ENCODE data around the gene SEPTIN2. TPM values are rescaled to one million over a fixed set of nuclear protein-coding genes. Genes with fewer than 3 reads are reported as not detected.

SEPTIN2 gene
- 438 and 487 TPM in 2 replicates for total RNA-seq

GRCh38 chr2:241315879-241316631, at the start of gene SEPTIN2:
Gene SEPTIN2 (plus strand): TSS chr2:241315925. CDS start chr2:241324233, 8,308 bp downstream.

DNA sequence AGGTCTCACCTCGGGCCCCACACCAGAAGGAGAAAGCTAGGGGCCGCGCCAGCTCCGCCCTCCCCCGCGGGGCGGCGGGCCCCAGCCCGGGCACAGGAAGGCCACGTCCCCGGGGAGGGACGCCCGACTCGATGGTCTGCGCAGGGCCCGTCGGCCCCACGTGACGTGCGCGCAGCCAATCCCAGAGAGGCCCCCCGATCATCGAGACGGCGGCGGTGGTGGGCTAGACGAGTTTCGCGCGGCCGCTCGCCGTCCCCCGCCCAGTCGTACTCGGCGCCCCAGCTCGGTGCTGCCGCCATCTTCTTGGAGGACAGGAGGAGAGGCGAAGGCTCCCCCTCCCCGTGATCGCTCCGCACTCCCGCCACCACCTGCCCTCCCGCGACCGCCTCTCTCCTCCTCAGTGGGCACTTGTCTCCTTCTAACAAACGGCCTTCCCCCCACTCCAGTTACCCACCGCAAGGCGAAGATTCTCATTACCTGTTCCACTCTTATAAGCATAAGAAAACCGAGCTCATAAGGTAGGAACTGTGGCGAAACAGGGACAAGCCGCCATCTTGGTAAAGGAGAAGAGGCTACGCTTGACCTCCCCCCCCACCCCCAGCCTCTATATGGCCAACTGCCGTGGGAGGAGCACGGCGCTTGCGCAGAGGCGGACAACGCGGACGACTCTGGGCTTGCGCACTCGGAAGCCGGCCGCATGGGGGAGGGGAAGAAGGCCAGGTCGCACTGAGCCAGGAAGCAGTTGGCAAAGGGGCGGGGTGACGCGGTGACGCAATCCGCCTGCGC, 439 bp upstream of the SEPTIN2 start, which contains the start of gene HDLBP:
TSS of gene HDLBP (minus strand) at position 580 of the 786 bp plus-strand sequence. CDS start 48,803 bp downstream, outside the sequence.

DNA sequence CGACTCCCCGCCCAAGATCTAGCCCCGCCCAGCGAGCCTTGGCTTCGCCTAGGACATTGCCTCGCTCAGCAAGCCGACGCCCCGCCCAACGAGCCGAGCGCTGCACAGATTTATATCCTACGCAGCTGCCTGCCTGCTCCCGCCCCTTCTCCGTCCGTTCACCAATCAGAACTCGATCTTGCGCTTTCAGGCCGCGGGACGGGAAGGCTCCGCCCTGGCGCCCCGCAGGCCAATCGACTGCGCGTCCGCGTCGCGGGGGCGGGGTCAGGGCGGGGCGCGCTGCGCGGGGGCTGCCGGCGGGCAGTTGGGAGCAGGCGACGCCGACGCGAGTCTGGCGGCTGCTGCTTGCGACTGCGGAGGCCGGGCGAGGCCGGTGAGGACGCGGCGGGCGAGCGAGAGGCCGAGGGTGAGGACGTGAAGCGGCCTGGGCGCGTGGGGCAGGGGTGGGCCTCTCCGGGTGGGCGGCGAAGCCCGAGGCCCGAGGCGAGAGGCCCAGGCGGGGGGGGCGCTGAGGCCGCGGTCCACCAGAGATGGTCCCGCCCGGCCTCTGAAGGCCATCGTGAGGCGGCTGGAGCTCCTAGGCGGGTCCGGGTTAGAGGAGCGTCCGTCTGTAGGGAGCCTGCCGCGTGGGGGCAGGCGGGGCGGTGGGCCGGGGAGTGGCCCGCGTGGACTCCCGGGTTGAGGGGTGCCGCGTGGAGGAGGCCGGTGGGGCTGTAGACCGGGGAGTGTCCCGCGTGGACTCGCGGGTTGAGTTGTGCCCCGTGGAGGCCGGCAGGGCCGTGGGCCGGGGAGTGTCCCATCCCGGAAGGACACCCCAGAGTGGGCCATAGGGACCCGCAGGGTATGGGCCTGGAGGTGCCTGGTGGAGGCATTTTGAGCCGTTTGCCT, 40.5 kb downstream of the SEPTIN2 start, which contains the start of gene FARP2:
TSS of gene FARP2 (plus strand) at position 303 of the 888 bp plus-strand sequence. CDS start 16,823 bp downstream, outside the sequence.

Other genes starting within 250 kb of the SEPTIN2 start
- 23.4 and 37.4 TPM in 2 replicates for gene MTERF4, start 213.6 kb upstream of the SEPTIN2 start, total RNA-seq
- gene PASK, start 166.5 kb upstream of the SEPTIN2 start, total RNA-seq = 6.2 TPM in 2 replicates
- gene PPP1R7, start 165.5 kb upstream of the SEPTIN2 start, total RNA-seq = 43.5 and 71.7 TPM in 2 replicates
- 0.15 and 0.65 TPM in 2 replicates for gene ANO7, start 127.2 kb upstream of the SEPTIN2 start, total RNA-seq
- gene HDLBP, start 253 bp upstream of the SEPTIN2 start, total RNA-seq = 480 and 682 TPM in 2 replicates
- 29.6 and 31.3 TPM in 2 replicates for gene FARP2, start 40.4 kb downstream of the SEPTIN2 start, total RNA-seq
- 308 and 341 TPM in 2 replicates for gene STK25, start 192.7 kb downstream of the SEPTIN2 start, total RNA-seq
- 34.4 and 43.9 TPM in 2 replicates for gene BOK, start 242.8 kb downstream of the SEPTIN2 start, total RNA-seq

Measured in epithelial cell of umbilical artery (primary cell).